Measurements from ENCODE around the gene NR2C1. TPM values are rescaled to one million over a fixed set of nuclear protein-coding genes. Genes with fewer than 3 reads are reported as not detected.

Gene NR2C1
- total RNA-seq, 1 donor from 2014 or later = 21.5 TPM

Other genes starting within 250 kb of the NR2C1 start
- gene NDUFA12, start 69.9 kb downstream of the NR2C1 start, total RNA-seq = 41.7 TPM
- 4.7 TPM for gene FGD6, start 143.8 kb upstream of the NR2C1 start, total RNA-seq
- 20.2 TPM for gene VEZT, start 144.2 kb upstream of the NR2C1 start, total RNA-seq

Data from left lobe of liver (tissue), 1 donor.